Activated naive CD8-positive, alpha-beta T cell (primary cell): ENCODE data around the gene BLTP2.
"Not testable (repeated sequence)": the region's sequence is repeated elsewhere in the genome, so short reads cannot be mapped to it uniquely, and the experiment has no call there.

Source experiments
- H3K27ac Mint-ChIP-seq: one replicate; pipeline ENCODE4 v1.8.0; 2021; ENCODE audit warnings: mixed read lengths
- H3K27me3 Mint-ChIP-seq: one replicate; pipeline ENCODE4 v1.8.0; 2021; ENCODE audit warnings: mixed read lengths
- H3K36me3 Mint-ChIP-seq: one replicate; pipeline ENCODE4 v1.8.0; 2021; ENCODE audit warnings: mixed read lengths
- H3K4me1 Mint-ChIP-seq: one replicate; pipeline ENCODE4 v1.8.0; 2021; ENCODE audit warnings: low read depth, mixed read lengths
- H3K4me3 Mint-ChIP-seq: one replicate; pipeline ENCODE4 v1.8.0; 2021; ENCODE audit warnings: mild to moderate bottlenecking, mixed read lengths
- H3K9me3 Mint-ChIP-seq: one replicate; pipeline ENCODE4 v1.8.0; 2021; ENCODE audit warnings: low read depth, mixed read lengths

BLTP2 gene

GRCh38 chr17:28661635-28662526 is 16.9 kb upstream of the BLTP2 start, which contains the start of the genes SDF2 and SUPT6H:
TSS of gene SDF2 (minus strand) at chr17:28661906. CDS start at chr17:28661876, 30 bp downstream.
TSS of gene SUPT6H (plus strand) at chr17:28662205. CDS start at chr17:28673402, 11,197 bp downstream.
- no peaks in the 10 kb centered on the region for H3K27me3 Mint-ChIP-seq
- H3K36me3 Mint-ChIP-seq: peaks cover 7% of the 10 kb centered on the region
- peak within 1 kb of the TSS; percentile 99 for H3K4me3 Mint-ChIP-seq
- peak within 1 kb of the TSS; percentile 99 for H3K27ac Mint-ChIP-seq
- no peaks in the 10 kb centered on the region for H3K9me3 Mint-ChIP-seq
- peaks cover 55% of the 10 kb centered on the region for H3K4me1 Mint-ChIP-seq

GRCh38 chr17:28659497-28659881 is 14.5 kb upstream of the BLTP2 start:
- H3K27ac Mint-ChIP-seq, H3K36me3 Mint-ChIP-seq, H3K27me3 Mint-ChIP-seq, H3K9me3 Mint-ChIP-seq, H3K4me3 Mint-ChIP-seq: not testable (repeated sequence)
- H3K4me1 Mint-ChIP-seq: peaks cover 46% of the 10 kb centered on the region

GRCh38 chr17:28658766-28659496 is 14.0 kb upstream of the BLTP2 start:
- not testable (repeated sequence) for H3K27me3 Mint-ChIP-seq, H3K9me3 Mint-ChIP-seq, H3K36me3 Mint-ChIP-seq, H3K27ac Mint-ChIP-seq, H3K4me3 Mint-ChIP-seq
- peaks cover 41% of the 10 kb centered on the region for H3K4me1 Mint-ChIP-seq

GRCh38 chr17:28658342-28658741 is 13.4 kb upstream of the BLTP2 start:
- H3K27ac Mint-ChIP-seq, H3K27me3 Mint-ChIP-seq, H3K4me3 Mint-ChIP-seq, H3K36me3 Mint-ChIP-seq, H3K9me3 Mint-ChIP-seq: not testable (repeated sequence)
- H3K4me1 Mint-ChIP-seq: peaks cover 36% of the 10 kb centered on the region

GRCh38 chr17:28657756-28658155 is 12.8 kb upstream of the BLTP2 start:
- H3K27me3 Mint-ChIP-seq: no peaks in the 10 kb centered on the region
- H3K4me1 Mint-ChIP-seq: peaks cover 34% of the 10 kb centered on the region
- peaks cover 5% of the 10 kb centered on the region for H3K36me3 Mint-ChIP-seq
- H3K27ac Mint-ChIP-seq: no peak overlapping the region
- no peaks in the 10 kb centered on the region for H3K9me3 Mint-ChIP-seq
- H3K4me3 Mint-ChIP-seq: no peak overlapping the region

GRCh38 chr17:28655160-28655559 is 10.2 kb upstream of the BLTP2 start:
- H3K4me1 Mint-ChIP-seq: peaks cover 20% of the 10 kb centered on the region

GRCh38 chr17:28648698-28649097 is 3.7 kb upstream of the BLTP2 start:
- Mint-ChIP-seq H3K9me3 (no peaks in the 10 kb centered on the region), H3K36me3 (peaks cover 3% of the 10 kb centered on the region), H3K27me3 (no peaks in the 10 kb centered on the region), H3K4me3 (no peak overlapping the region), H3K27ac (no peak overlapping the region), H3K4me1 (peaks cover 27% of the 10 kb centered on the region)

More at GRCh38 chr17:28655160-28655559, 10.2 kb upstream of the BLTP2 start:
- H3K36me3 Mint-ChIP-seq: peaks cover 5% of the 10 kb centered on the region
- H3K27me3 Mint-ChIP-seq: no peaks in the 10 kb centered on the region
- no peak overlapping the region for H3K27ac Mint-ChIP-seq
- H3K4me3 Mint-ChIP-seq: no peak overlapping the region
- no peaks in the 10 kb centered on the region for H3K9me3 Mint-ChIP-seq

GRCh38 chr17:28646039-28646754 is 1.2 kb upstream of the BLTP2 start:
- Mint-ChIP-seq H3K4me1 (peaks cover 34% of the 10 kb centered on the region), H3K36me3 (peaks cover 5% of the 10 kb centered on the region), H3K27ac (peak overlapping the region; percentile 75), H3K9me3 (no peaks in the 10 kb centered on the region), H3K4me3 (peak overlapping the region; percentile 83), H3K27me3 (no peaks in the 10 kb centered on the region)

- Mint-ChIP-seq H3K27me3 (no peaks in the 10 kb centered on the region), H3K27ac (peak overlapping the region; percentile 75), H3K36me3 (peaks cover 6% of the 10 kb centered on the region), H3K4me3 (peak overlapping the region; percentile 83), H3K4me1 (peaks cover 34% of the 10 kb centered on the region), H3K9me3 (no peaks in the 10 kb centered on the region)
Observed at GRCh38 chr17:28645576-28645939, 600 bp upstream of the BLTP2 start.

- H3K4me3 Mint-ChIP-seq: peak overlapping the region; percentile 97
- H3K4me1 Mint-ChIP-seq: peaks cover 37% of the 10 kb centered on the region
- no peaks in the 10 kb centered on the region for H3K9me3 Mint-ChIP-seq
- peaks cover 9% of the 10 kb centered on the region for H3K36me3 Mint-ChIP-seq
- H3K27me3 Mint-ChIP-seq: no peaks in the 10 kb centered on the region
- peak overlapping the region; percentile 90 for H3K27ac Mint-ChIP-seq
Observed at GRCh38 chr17:28643983-28644786, 773 bp downstream of the BLTP2 start.

- H3K9me3 Mint-ChIP-seq: no peaks in the 10 kb centered on the region
- H3K27ac Mint-ChIP-seq: no peak overlapping the region
- peak overlapping the region; percentile 23 for H3K4me3 Mint-ChIP-seq
- peaks cover 9% of the 10 kb centered on the region for H3K36me3 Mint-ChIP-seq
- peaks cover 41% of the 10 kb centered on the region for H3K4me1 Mint-ChIP-seq
- H3K27me3 Mint-ChIP-seq: no peaks in the 10 kb centered on the region
Observed at GRCh38 chr17:28641579-28641978, 3.4 kb downstream of the BLTP2 start.

GRCh38 chr17:28635506-28635905 is 9.5 kb downstream of the BLTP2 start:
- no peaks in the 10 kb centered on the region for H3K27me3 Mint-ChIP-seq
- H3K4me3 Mint-ChIP-seq: no peak overlapping the region
- H3K27ac Mint-ChIP-seq: no peak overlapping the region
- H3K4me1 Mint-ChIP-seq: peaks cover 27% of the 10 kb centered on the region
- no peaks in the 10 kb centered on the region for H3K9me3 Mint-ChIP-seq
- peaks cover 7% of the 10 kb centered on the region for H3K36me3 Mint-ChIP-seq

GRCh38 chr17:28634206-28634865 is 10.6 kb downstream of the BLTP2 start:
- peaks cover 5% of the 10 kb centered on the region for H3K36me3 Mint-ChIP-seq
- no peak overlapping the region for H3K27ac Mint-ChIP-seq
- no peaks in the 10 kb centered on the region for H3K9me3 Mint-ChIP-seq
- H3K4me3 Mint-ChIP-seq: no peak overlapping the region
- H3K27me3 Mint-ChIP-seq: no peaks in the 10 kb centered on the region
- peaks cover 26% of the 10 kb centered on the region for H3K4me1 Mint-ChIP-seq

- no peak overlapping the region for H3K4me3 Mint-ChIP-seq
- no peaks in the 10 kb centered on the region for H3K36me3 Mint-ChIP-seq
Observed at GRCh38 chr17:28626818-28627217, 18.1 kb downstream of the BLTP2 start.

More at GRCh38 chr17:28626818-28627217, 18.1 kb downstream of the BLTP2 start:
- H3K27ac Mint-ChIP-seq: no peak overlapping the region
- peaks cover 3% of the 10 kb centered on the region for H3K4me1 Mint-ChIP-seq
- H3K9me3 Mint-ChIP-seq: no peaks in the 10 kb centered on the region
- H3K27me3 Mint-ChIP-seq: no peaks in the 10 kb centered on the region
